ENCODE data around the gene LTB4R2.

DNA sequence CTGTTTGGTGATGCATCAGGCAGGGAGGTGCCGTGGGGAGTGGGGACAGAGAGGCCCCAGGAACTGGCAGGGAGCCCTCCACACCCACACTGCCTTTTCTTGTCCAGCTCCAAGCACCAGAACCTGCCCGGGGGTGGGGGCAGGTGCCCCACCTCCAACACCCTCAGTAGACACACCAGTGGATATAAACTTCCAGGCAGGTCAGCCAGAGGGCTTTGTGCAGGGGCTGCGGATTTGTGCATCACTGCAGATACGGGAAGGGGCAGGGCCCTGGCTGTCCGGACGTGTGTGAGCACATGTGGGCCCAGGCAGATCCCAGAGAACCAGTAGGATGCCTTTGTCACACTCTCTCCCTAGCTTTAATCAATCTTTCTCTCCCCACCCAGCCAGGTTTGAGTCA lies 45.6 kb upstream of the LTB4R2 start:
- TF ChIP-seq, protein P1, sequence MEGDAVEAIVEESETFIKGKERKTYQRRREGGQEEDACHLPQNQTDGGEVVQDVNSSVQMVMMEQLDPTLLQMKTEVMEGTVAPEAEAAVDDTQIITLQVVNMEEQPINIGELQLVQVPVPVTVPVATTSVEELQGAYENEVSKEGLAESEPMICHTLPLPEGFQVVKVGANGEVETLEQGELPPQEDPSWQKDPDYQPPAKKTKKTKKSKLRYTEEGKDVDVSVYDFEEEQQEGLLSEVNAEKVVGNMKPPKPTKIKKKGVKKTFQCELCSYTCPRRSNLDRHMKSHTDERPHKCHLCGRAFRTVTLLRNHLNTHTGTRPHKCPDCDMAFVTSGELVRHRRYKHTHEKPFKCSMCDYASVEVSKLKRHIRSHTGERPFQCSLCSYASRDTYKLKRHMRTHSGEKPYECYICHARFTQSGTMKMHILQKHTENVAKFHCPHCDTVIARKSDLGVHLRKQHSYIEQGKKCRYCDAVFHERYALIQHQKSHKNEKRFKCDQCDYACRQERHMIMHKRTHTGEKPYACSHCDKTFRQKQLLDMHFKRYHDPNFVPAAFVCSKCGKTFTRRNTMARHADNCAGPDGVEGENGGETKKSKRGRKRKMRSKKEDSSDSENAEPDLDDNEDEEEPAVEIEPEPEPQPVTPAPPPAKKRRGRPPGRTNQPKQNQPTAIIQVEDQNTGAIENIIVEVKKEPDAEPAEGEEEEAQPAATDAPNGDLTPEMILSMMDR (IDR thresholded peaks at IDR 0.05): no peak
- TF ChIP-seq EZH2 (IDR thresholded peaks at IDR 0.05): no peak
